Stimulated activated CD8-positive, alpha-beta memory T cell treated with anti-CD3 and anti-CD28 coated beads, Interleukin-4, amount 100 ng/mL, for 24 hours (primary cell): ENCODE data around the gene AHRR.

ENCODE experiments used
- DNase-seq: peaks from one replicate; pipeline ENCODE4 v3.0.0-alpha.2; 2020; ENCODE audit warnings: low read depth

AHRR gene

DNA sequence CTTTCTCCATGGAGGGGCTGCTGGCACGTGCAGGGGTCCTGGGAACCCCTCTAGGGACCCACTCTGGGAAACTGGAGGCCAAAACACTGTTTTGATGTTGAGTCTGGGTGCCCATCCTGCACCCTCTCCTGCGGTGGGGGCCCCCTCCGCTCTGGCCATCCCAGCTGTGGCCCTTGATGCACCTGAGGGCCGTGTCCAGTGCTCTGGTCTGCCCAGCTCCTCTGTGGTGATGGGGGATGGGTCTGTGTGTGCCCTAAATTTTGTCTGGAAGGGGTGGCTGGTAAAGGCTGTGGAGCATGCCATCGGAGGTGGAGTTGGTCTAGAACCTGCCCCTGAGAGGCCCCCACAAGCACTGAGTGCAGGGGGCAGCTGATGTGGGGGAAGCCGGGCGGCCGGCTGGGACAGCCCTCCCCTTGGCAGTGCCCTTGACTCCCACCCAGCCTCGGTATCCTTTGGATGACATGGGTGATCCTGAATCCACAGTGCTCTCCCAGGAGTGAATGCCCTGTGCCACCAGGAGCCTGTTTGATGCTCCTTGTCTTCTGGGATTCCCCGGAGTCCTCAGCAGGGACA is 26.3 kb downstream of the AHRR start:
- DNase-seq: no peak

DNA sequence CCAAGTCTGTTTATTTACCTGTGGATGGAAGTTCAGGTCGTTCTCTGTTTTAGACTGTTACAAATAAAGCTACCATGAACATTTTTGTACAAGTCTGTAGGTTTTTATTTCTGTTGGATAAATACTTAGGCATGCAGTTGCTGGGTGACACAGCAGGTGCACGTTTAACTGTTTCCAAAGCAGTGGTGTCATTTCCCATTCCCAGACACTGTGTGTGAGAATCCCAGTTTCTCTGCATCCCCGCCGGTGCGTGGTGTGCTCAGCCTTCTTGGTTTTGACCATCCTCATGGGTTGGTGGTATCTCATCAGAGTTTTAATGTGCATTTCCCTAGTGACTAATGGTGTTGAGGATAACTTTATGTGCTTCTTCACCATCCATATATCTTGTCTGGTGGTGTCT is 27.2 kb downstream of the AHRR start:
- no peak for DNase-seq

DNA sequence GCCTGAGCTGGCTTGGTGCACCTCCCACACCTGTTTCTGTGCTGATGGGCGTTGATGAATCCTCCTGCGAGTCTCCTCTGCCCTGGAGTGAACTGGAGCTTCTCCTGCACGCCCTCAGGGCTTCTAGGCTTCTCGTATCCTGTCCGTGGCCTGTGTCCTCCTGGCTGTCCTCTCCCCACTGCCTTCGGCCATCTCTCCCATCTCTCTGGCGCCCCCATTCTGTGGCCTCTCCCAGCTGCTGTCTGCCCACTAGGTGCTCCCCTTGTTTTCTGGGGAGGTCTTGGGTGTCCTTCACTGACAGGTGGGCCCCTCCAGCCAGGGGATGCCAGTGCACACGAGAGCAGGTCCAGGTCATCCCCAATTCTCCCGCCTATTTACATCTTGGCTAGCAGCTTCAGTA is 28.8 kb downstream of the AHRR start:
- DNase-seq: no peak

- DNase-seq: no peak
These were observed 29.8 kb downstream of the AHRR start for GRCh38 chr5:351084-351920.

GRCh38 chr5:351921-352245 is 30.4 kb downstream of the AHRR start:
- no peak for DNase-seq

GRCh38 chr5:352639-353611 is 31.4 kb downstream of the AHRR start:
- DNase-seq: no peak

GRCh38 chr5:353612-354580 is 32.4 kb downstream of the AHRR start:
- DNase-seq: no peak

DNA sequence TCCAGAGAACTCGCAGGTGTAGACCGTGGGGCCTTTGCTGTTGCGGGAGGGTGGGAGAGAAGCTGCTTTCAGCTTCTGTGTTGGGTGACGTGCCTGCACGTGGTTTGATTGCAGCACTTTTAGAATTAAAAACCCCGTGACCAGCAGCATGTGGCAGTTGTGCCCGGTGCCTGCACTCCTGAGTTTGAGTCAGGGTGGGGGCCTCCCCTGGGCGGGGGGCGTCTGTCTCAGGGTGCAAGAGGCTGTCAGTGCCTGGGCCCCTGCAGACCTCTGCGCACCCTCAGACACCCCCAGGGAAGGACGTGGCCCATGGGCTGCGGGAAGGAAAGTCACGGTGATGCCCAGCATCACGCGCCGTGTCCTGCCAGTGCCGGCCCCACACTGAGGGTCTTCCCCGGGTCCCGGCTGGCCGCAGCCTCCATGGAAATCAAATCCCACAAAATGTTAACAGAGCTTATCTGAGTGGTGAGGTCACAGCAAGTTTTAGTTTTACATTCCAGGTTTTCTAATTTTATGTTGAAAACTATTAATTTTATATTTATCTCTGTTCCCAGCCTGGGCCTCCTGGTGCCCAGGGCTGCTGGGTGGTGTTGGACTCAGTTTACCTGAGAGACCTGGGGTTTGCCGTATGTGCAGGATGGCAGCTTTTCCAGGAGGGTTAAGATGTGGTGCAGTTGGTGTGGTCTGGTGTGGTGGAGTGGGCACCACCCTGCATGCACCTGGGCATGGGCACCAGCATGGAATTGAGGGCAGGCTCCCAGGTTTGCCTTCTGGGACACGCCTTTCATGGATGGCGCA is 33.3 kb downstream of the AHRR start:
- DNase-seq: no peak

- DNase-seq: no peak
These were observed 33.9 kb downstream of the AHRR start for GRCh38 chr5:355379-355935.

- no peak for DNase-seq
These were observed 34.4 kb downstream of the AHRR start for GRCh38 chr5:355958-356357.

- DNase-seq: no peak
These were observed 37.9 kb downstream of the AHRR start for GRCh38 chr5:359301-359897.

DNA sequence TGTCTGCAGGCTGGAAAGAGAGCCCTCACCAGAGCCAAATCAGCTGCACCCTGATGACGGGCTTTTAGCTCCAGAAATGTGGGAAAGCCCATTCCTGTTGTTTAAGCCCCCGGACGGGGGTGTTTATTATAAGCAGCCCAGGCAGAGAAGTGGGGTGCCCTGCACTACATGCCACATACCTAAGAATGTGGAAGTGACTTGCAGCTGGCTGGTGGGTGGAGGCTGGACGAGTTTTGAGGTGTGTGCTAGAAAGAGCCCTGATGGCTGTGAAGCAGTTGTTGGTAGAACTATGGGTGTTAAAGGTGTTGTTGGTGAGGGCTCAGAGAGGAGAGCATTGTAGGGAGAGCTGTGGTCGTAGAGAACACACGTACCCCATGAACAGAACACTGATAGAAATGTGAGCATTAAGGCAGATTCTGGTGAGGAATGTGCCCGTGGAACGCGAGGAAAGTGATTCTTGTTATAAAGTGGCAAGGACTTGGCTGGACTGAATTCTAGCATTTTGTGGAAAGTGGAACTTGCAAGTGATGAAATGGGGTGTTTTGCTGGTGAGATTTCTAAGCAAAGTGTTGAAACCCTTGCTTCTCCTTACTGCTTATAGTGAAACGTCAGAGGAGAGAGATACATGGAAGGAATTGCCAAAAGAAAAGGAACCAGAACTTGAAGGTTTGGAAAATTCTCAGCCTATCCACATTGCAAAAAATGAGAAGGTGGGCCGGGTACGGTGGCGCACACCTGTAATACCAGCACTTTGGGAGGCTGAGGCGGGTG is 38.9 kb downstream of the AHRR start:
- DNase-seq: no peak

DNA sequence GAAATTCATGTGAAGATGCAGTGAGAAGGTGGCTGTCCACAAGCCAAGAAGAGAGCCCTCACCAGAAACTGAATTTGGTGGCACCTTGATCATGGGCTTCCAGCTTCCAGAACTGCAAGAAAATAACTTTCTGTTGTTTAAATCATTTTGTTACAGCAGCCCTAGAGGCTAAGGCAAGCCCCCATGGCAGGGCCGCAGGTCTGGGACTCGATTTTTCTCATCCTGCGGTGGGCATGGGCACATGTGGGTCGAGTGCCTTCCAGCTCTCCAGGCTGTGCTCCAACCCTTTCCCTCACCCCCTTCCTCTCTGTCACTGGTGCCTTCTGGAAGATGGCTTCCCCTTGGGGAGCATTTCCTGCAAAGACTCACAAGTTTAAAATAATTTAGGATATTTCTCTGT is 40.7 kb downstream of the AHRR start:
- no peak for DNase-seq

- DNase-seq: no peak
These were observed 41.7 kb downstream of the AHRR start for GRCh38 chr5:362978-363765.

DNA sequence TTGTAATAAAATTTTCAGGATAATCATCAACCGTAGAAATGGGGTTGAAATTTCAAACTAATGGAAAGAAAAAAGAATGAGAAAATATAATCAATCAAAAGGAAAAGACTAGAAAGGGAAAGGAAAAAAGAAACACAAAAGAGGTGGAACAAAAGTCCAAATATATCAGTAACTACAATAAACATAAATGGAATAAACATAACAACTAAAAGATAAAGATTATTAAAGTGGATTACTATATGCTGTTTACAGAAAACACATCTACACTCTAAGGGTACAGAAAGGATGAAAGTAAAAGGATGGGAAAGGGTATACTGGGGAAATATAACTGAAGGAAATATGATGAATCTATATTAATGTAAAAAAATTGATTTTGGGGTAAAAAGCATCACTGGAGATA is 43.0 kb downstream of the AHRR start:
- no peak for DNase-seq

GRCh38 chr5:366541-367357 is 45.2 kb downstream of the AHRR start:
- no peak for DNase-seq

DNA sequence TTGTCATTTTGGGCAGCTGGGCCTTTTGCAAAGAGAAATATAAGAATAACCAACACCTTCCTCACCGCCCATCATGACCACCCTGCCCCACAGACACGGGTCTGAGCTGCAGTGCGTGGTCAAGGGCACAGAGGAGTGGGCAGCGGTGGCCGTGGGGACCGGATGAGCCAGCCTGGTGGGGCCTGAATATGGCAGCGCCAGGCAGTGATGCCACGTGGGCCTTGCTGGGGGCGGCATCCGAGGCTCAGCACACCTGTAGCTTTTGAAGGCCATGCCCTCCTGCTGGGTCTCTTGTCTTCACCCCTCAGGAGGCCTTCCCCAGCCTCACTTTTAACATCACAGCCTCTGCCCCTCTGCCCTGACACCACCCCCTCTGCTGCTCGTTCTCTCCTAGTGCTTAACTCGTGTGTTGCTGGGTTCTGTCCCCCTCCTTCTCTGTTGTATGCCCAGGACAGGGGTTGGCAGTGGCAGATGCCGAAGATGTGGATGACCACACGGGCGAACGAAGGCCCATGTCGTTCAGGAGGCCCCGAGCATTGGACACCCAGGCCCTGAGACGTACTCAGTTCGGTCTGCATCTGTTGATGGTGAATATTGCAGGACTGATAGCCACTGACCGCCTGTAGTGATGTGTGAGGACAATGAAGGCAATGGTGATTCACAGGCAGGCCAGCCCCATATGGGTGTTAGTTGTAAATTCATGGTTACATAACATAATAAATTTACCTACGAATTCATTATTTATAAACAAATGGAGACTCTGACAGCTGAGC is 46.0 kb downstream of the AHRR start:
- DNase-seq: no peak
